ENCODE data around the gene MORN5. TPM values are rescaled to one million over a fixed set of nuclear protein-coding genes. Genes with fewer than 3 reads are reported as not detected.

The MORN5 gene
- total RNA-seq, 6 donors from 2014 or later: 3.5 to 33.5 (median 10.5) TPM; not detected in 1

DNA sequence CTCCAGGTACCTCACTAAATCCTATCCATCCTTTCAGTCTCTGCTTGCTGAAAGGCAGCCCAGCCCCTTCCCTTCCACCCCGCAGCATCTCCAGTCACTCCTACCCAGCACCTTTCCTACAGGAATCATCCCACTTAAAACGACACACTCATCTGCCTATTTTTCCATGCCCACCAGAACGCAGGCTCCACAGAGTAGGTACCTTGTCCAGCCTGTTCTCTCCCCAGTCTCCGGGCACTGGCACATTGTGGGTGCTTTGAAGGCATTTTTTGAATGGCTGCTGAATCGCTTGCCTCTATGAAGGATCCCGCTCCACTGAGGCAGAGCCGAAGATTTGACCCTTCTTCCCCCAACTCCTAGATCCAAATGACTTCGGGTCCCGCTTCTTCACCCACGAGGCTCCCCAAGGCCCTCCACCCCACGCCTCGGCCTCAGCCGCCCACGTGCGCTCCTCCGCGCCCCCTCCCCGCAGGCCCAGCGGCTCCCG, 53.4 kb downstream of the MORN5 start:
- Histone ChIP-seq H3K36me3 (no peaks in the 10 kb centered on the region), H3K27me3 (peaks cover 0 to 19% (median 10%) of the 10 kb centered on the region in 4 donors), H3K27ac (no peak overlapping the region), H3K4me3 (peak overlapping the region in 2 of 4 donors; percentile 41 to 44), H3K4me1 (peaks cover 11 to 15% (median 13%) of the 10 kb centered on the region in 4 donors), H3K9me3 (no peaks in the 10 kb centered on the region)
- no peak for DNase-seq
- no peak for ATAC-seq (ENCODE audit: low FRiP score in 2 of 2)
- TF ChIP-seq CTCF (IDR thresholded peaks at IDR 0.05): no peak
- TF ChIP-seq POLR2A (IDR thresholded peaks at IDR 0.05): no peak
- no peak for TF ChIP-seq POLR2AphosphoS5 (IDR thresholded peaks at IDR 0.05)
- TF ChIP-seq EP300 (IDR thresholded peaks at IDR 0.05): no peak
- 49 to 70% methylated on average over 18 to 20 of the region's 20 CpGs for WGBS, 2 donors

DNA sequence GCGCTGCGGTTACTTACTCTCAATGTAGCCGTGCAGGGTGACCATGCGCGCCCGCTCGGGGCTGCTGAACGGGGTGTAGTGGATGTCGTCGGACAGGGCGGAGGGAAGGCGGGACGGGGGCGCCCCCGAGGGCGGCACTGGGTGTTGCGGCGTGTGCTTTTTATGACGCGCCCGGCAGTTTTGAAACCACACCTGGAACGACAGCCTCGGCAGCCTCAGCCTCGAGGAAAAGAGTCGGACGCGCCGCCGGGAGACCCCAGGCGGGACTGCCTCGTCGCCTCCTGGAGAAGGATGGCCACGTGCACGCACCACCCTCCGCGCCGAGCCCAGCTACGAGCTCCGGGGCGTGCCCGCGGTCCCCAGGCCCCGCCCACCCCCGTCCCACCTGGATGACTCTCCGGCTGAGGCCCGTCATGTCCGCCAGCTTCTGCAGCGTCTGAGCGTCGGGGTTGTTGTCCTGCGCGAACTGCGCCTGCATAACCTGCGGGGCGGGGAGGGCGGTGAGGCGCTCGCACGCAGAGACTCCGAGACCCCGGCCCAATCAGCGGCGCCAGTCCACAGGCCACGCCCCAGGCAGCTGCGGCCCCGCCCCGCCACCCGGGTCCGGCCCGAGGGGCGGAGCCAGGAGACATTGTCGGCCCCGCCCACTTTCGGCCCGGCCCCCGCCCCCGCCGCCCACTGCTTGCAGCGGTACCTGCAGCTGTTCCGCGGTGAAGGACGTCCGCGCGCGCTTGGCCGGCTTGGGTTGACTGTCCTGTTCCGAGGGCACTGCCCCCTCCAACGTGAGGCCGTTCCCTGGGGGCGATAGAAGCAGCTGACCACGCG, 54.1 kb downstream of the MORN5 start:
- Histone ChIP-seq H3K4me1 (peaks cover 12 to 16% (median 14%) of the 10 kb centered on the region in 4 donors), H3K36me3 (no peaks in the 10 kb centered on the region), H3K9me3 (no peaks in the 10 kb centered on the region), H3K27ac (no peak overlapping the region), H3K27me3 (peaks cover 0 to 24% (median 10%) of the 10 kb centered on the region in 4 donors), H3K4me3 (peak overlapping the region; percentile 5 to 44 (median 36))
- TF ChIP-seq POLR2AphosphoS5 (IDR thresholded peaks at IDR 0.05) (no peak), EP300 (IDR thresholded peaks at IDR 0.05) (no peak), POLR2A (IDR thresholded peaks at IDR 0.05) (no peak), CTCF (IDR thresholded peaks at IDR 0.05) (no peak)
- DNase-seq (peak in 1 of 2 donors; percentile 90), ATAC-seq (ENCODE audit: low FRiP score in 2 of 2) (peak in 1 of 2 donors; percentile 45)
- 30 to 39% methylated on average over 27 to 76 of the region's 93 CpGs for WGBS, 2 donors

- no peak for ATAC-seq (ENCODE audit: low FRiP score in 2 of 2)
- Histone ChIP-seq H3K4me1 (peaks cover 18 to 23% (median 20%) of the 10 kb centered on the region in 4 donors), H3K27ac (no peak overlapping the region), H3K36me3 (no peaks in the 10 kb centered on the region), H3K4me3 (peak overlapping the region in 2 of 4 donors; percentile 41 to 44), H3K27me3 (peaks cover 0 to 31% (median 10%) of the 10 kb centered on the region in 4 donors), H3K9me3 (no peaks in the 10 kb centered on the region)
- TF ChIP-seq POLR2AphosphoS5 (IDR thresholded peaks at IDR 0.05): no peak
- TF ChIP-seq POLR2A (IDR thresholded peaks at IDR 0.05): no peak
- TF ChIP-seq EP300 (IDR thresholded peaks at IDR 0.05): no peak
- TF ChIP-seq CTCF (IDR thresholded peaks at IDR 0.05): no peak
- DNase-seq: no peak
- 79 to 81% methylated on average over 7 to 9 of the region's 9 CpGs for WGBS, 2 donors
These were observed 54.8 kb downstream of the MORN5 start for GRCh38 chr9:122214507-122214906.

GRCh38 chr9:122215663-122216062, 56.0 kb downstream of the MORN5 start:
- no peak for TF ChIP-seq POLR2A (IDR thresholded peaks at IDR 0.05)
- TF ChIP-seq EP300 (IDR thresholded peaks at IDR 0.05): no peak
- no peak for TF ChIP-seq CTCF (IDR thresholded peaks at IDR 0.05)
- no peak for TF ChIP-seq POLR2AphosphoS5 (IDR thresholded peaks at IDR 0.05)
- ATAC-seq (ENCODE audit: low FRiP score in 2 of 2): no peak

More at GRCh38 chr9:122215663-122216062, 56.0 kb downstream of the MORN5 start:
- Histone ChIP-seq H3K36me3 (no peaks in the 10 kb centered on the region), H3K9me3 (no peaks in the 10 kb centered on the region), H3K4me1 (peaks cover 22 to 33% (median 31%) of the 10 kb centered on the region in 4 donors), H3K27ac (no peak overlapping the region), H3K4me3 (no peak overlapping the region), H3K27me3 (peaks cover 0 to 43% (median 12%) of the 10 kb centered on the region in 4 donors)
- WGBS, 2 donors: 100% methylated on average over 1 of the region's 1 CpG
- DNase-seq: no peak
